Measurements from ENCODE around the gene MACROD2.

- TF ChIP-seq CTCF (IDR thresholded peaks at IDR 0.05) (no peak), POLR2A (IDR thresholded peaks at IDR 0.05) (no peak), EP300 (IDR thresholded peaks at IDR 0.05) (no peak)
Observed at GRCh38 chr20:15378151-15378550, 1382.8 kb downstream of the MACROD2 start.

Data from ovary (tissue), 3 donors.